ENCODE results near the gene SPAG17.

The SPAG17 gene

DNA sequence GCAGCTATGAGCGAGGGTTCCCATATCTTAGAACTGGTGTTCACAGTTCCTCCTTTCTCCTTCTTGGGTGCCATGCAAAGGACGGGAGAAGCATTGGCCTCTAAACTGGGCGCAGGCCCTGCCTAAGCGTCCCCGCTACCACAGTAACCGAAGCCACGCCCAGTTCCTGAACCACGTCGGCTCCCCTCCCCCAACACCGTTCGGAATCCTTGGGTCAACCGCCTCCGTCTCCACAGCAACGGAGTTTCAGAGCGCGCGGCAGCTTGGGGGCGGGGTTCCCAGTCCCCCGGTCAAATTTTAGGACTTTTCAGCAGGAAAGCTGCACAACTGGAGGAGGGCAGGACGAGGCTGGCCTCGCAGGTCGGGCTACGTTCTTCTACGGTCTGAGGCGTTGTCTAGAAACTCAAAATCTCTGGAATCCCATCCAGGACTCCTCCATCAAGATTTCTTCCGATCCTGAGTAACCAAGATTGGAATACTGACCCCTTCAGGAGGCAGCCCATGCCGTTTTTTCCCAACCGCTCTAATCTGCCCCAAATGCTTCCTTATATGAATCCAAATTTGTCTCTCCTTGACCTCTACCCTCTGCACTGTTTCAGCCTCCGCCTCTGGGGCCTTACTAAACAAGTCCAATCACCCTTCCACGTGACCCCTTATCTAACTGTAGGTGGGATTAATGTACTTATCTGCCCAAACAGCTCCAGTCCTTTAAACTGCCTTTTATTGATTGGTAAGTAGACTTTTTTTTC, at the start of gene SPAG17:
SPAG17 (minus strand) TSS at position 145 of the 749 bp plus-strand sequence; CDS start at position 74, 71 bp downstream.
- Mint-ChIP-seq H3K27me3 (peaks cover 20% of the 10 kb centered on the region), H3K4me1 (ENCODE audit: low read depth) (no peaks in the 10 kb centered on the region), H3K9me3 (peaks cover 3% of the 10 kb centered on the region), H3K27ac (no peak within 1 kb of the TSS), H3K4me3 (no peak within 1 kb of the TSS), H3K36me3 (ENCODE audit: low read depth) (no peaks in the 10 kb centered on the region)
- DNase-seq: no peak

DNA sequence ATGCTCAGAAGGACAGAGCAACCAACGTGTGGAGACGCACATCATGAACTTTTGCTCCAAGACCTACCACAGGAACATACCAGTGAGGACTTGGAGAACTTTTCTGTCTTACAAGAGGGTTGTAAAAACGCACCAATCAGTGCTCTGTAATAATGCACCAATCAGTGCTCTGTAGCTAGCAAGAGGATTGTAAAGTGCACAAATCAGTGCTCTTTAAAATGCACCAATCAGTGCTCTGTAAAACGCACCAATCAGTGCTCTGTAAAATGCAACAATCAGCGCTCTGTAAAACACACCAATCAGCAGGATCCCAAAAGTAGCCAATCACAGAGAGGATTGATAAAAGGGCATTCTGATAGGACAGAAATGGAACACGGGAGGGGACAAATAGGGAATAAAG, 40.4 kb upstream of the SPAG17 start:
- no peaks in the 10 kb centered on the region for H3K36me3 Mint-ChIP-seq (ENCODE audit: low read depth)
- DNase-seq: no peak
- no peaks in the 10 kb centered on the region for H3K27me3 Mint-ChIP-seq
- H3K9me3 Mint-ChIP-seq: no peaks in the 10 kb centered on the region
- no peak overlapping the region for H3K27ac Mint-ChIP-seq
- H3K4me3 Mint-ChIP-seq: no peak overlapping the region
- no peaks in the 10 kb centered on the region for H3K4me1 Mint-ChIP-seq (ENCODE audit: low read depth)

DNA sequence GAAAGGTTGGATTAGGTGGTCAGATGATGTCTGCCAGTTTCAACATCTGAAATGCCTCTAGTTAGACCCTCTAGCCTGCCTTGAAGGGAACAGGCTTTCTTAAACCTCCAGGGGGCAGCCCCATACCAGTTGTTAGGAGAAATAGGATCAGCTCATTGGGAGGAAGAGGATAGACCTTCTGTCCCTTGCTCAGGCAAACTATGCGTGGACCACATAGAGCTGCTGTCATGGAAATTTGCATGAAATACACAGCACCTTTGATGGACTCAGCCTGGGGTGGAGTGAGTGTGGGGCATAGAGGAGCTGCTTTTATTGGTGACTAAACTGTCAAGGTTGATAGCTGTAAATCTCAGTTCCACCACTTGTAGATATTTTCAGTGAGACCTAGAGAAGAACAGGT, 38.4 kb upstream of the SPAG17 start:
- no peaks in the 10 kb centered on the region for H3K9me3 Mint-ChIP-seq
- DNase-seq: no peak

DNA sequence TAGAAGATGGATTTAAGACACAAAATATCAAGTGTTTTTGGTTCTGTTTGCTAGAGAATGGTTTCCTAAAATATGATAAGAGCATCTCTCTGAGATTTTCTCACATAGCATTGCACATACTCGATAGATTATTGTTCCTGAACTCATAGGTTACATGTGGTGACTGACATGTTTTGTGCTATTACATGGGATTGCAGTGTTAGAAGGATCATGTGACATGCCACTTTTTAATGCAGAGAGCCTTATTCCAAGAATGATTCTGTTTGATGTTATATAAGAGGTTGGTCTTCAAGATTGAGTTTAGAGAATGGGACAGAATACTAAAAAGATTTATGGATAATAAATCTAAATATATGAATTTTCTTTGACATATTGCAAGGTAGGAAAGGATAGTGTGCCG, 34.4 kb upstream of the SPAG17 start:
- Mint-ChIP-seq H3K27ac (no peak overlapping the region), H3K4me1 (ENCODE audit: low read depth) (no peaks in the 10 kb centered on the region), H3K27me3 (no peaks in the 10 kb centered on the region), H3K9me3 (no peaks in the 10 kb centered on the region), H3K36me3 (ENCODE audit: low read depth) (no peaks in the 10 kb centered on the region), H3K4me3 (no peak overlapping the region)
- no peak for DNase-seq

More for the DNA sequence above, 38.4 kb upstream of the SPAG17 start:
- no peak overlapping the region for H3K4me3 Mint-ChIP-seq
- H3K4me1 Mint-ChIP-seq (ENCODE audit: low read depth): no peaks in the 10 kb centered on the region
- no peak overlapping the region for H3K27ac Mint-ChIP-seq
- no peaks in the 10 kb centered on the region for H3K27me3 Mint-ChIP-seq
- H3K36me3 Mint-ChIP-seq (ENCODE audit: low read depth): no peaks in the 10 kb centered on the region

DNA sequence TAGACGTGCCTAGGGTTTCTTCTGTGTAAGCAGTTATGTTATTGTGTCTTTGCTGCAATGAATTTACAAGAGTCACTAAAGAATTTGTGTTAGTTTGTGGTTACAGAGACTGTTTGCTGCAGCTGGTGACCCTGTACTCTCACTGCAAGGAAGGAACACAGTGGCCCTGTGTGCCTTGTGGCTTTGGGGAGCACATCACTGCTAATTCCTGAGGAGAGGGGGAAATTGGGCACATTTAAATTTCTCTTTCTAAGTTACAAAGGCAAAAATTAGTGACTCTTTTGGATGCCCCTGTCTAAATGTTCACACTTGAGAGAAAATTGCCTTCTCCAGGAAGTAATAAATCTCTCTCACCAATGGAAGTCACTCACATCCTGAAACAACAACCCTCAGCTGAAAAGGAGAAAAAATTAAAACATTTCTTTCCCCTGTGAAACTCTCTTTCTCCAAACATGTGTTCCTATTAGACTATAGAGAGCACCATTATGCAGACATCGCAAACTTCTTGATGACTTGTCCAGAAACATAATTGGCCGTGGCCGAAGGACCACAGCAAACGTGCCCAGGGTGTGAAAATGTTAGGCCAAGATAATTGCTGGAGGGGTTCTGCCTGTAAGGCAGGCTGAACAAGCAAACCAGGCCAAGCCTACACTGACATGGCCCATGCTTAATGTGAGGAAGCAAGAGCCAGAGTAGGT, 32.3 kb upstream of the SPAG17 start:
- H3K4me1 Mint-ChIP-seq (ENCODE audit: low read depth): no peaks in the 10 kb centered on the region
- DNase-seq: no peak

DNA sequence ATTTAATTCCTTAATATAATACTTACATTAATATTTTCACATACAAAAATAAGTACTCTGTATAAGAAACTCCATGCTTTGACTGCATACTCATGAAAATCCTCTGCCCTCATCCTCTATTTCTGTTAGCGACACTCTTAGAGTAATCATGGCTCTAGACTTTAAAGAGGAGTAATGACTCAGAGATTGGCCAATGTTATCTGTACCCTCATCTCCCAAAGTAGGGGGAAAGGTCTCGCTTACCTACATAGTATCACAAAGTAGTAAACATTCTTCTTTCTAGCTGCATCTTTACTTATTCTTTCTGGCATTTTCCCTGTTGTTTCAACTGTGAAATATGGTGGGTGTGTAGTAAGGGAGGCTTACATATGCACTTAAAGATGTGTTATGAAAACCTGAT, 29.8 kb upstream of the SPAG17 start:
- H3K27me3 Mint-ChIP-seq: no peaks in the 10 kb centered on the region
- no peak overlapping the region for H3K27ac Mint-ChIP-seq
- no peaks in the 10 kb centered on the region for H3K9me3 Mint-ChIP-seq
- DNase-seq: no peak
- H3K4me3 Mint-ChIP-seq: no peak overlapping the region
- H3K4me1 Mint-ChIP-seq (ENCODE audit: low read depth): no peaks in the 10 kb centered on the region
- no peaks in the 10 kb centered on the region for H3K36me3 Mint-ChIP-seq (ENCODE audit: low read depth)

More for the DNA sequence above, 32.3 kb upstream of the SPAG17 start:
- Mint-ChIP-seq H3K27ac (no peak overlapping the region), H3K4me3 (no peak overlapping the region), H3K9me3 (no peaks in the 10 kb centered on the region), H3K36me3 (ENCODE audit: low read depth) (no peaks in the 10 kb centered on the region), H3K27me3 (no peaks in the 10 kb centered on the region)

DNA sequence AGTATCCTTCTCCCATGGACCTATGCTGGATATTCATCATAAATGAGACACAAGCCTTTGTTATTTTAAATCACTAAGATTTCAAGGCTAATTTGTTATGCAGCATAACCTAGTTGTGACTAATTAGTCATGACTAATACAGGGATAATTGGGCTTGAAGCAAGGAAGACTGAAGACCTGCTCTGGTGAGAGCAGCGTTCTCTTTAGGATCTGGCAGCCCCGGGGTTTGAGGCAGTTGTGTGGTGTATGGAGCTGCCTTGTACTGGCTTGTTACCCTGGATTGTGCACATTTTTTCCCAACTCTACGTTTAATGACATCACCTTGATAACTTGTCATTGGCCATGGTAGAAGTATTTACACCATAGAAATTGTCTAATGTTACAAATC, 25.7 kb upstream of the SPAG17 start:
- H3K9me3 Mint-ChIP-seq: no peaks in the 10 kb centered on the region
- no peaks in the 10 kb centered on the region for H3K4me1 Mint-ChIP-seq (ENCODE audit: low read depth)
- H3K36me3 Mint-ChIP-seq (ENCODE audit: low read depth): no peaks in the 10 kb centered on the region
- H3K4me3 Mint-ChIP-seq: no peak overlapping the region
- no peaks in the 10 kb centered on the region for H3K27me3 Mint-ChIP-seq
- H3K27ac Mint-ChIP-seq: no peak overlapping the region
- no peak for DNase-seq

DNA sequence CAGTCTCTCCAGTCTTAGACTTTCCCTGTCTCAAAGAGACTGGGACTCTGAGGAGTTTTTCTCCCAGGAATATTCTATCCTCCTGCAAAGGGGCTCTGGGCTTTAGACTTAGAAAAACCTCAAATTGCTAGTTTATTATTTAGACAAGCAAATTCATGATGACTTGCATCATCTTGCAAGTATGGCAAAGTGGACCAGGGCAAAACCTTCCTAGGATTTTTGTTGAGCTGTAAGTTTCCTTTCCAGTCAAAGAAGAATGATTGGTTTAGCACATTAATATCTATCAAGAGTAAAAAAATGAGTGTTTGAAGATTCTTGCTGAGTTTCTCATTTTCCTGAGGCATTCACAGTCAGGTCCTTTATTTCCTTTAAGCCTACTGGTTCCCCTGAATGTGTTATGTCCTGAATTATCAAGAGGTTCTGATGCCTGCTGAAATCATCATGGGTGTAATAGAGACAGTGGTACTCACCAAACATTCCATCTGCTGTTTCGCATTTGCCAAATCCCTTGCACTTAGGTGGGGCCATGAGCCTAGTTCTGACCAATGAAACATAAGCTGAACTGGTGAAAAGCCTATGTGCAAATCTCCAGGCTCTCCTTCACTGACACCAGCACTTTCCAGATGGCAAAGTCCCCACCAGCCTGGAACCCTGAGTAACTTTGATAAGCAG, 25.2 kb upstream of the SPAG17 start:
- Mint-ChIP-seq H3K4me3 (no peak overlapping the region), H3K27me3 (no peaks in the 10 kb centered on the region), H3K27ac (no peak overlapping the region), H3K36me3 (ENCODE audit: low read depth) (no peaks in the 10 kb centered on the region), H3K9me3 (no peaks in the 10 kb centered on the region), H3K4me1 (ENCODE audit: low read depth) (no peaks in the 10 kb centered on the region)
- no peak for DNase-seq

DNA sequence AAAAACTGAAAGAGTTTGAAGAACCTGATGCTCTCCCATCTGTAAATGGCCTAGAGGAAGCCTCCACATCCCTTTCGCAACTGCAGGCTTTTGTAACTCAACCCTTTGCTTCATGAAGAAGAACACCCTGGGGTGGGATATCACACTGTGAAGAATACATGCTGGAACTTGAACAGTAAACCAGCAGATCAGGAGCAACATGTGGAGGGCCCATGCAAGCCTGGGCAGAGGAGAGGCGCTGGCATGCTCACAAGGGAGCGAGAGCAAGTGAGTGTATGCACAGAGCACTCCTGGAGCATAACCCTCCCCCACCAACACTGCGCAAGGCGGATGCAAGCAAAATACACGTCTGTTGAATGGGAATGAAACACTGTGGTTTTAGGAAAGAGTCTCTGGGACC, 24.6 kb upstream of the SPAG17 start:
- DNase-seq: no peak
- H3K27me3 Mint-ChIP-seq: no peaks in the 10 kb centered on the region
- no peaks in the 10 kb centered on the region for H3K36me3 Mint-ChIP-seq (ENCODE audit: low read depth)
- H3K4me1 Mint-ChIP-seq (ENCODE audit: low read depth): no peaks in the 10 kb centered on the region
- H3K27ac Mint-ChIP-seq: no peak overlapping the region
- H3K4me3 Mint-ChIP-seq: no peak overlapping the region
- H3K9me3 Mint-ChIP-seq: no peaks in the 10 kb centered on the region

DNA sequence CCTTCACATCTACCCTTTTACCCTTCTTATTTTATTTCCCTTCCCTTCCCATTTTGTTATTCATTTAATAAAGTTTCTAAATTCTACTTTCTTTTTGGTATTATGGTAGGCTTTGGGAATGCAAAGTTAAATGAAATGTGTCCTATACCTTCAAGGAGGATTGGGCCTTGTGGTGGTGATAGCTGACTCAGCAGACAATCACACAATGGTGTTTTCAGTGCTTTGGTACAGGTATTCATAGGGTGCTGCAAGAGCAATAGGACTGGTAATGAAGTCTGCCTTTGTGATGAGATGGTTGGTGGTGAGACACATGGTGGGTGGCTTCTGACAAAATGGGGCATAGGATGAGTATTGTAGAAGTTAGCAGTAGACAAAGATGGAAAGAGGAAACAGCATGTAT, 21.9 kb upstream of the SPAG17 start:
- Mint-ChIP-seq H3K9me3 (no peaks in the 10 kb centered on the region), H3K27me3 (no peaks in the 10 kb centered on the region), H3K4me1 (ENCODE audit: low read depth) (no peaks in the 10 kb centered on the region), H3K36me3 (ENCODE audit: low read depth) (no peaks in the 10 kb centered on the region), H3K27ac (no peak overlapping the region), H3K4me3 (no peak overlapping the region)
- DNase-seq: no peak

DNA sequence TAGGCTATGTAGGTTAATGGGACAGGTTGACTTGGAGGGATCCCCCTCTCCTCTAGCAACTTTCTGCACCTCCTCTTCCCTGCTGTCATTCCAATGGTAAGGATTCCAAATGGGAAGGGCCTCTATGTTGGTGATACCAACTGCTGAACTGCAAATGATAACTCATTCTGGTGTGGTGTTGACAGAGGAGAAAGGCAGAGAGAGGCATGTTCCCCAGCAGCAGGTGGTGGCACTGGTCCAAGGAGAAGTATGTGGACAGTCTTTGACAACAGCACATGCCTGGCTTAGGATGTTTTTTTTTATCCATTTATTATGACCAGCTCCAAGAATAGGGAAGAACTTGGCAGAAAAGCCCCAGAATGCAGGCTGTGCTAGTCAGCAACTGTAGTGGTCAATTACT, 19.6 kb upstream of the SPAG17 start:
- no peak for DNase-seq
- Mint-ChIP-seq H3K9me3 (no peaks in the 10 kb centered on the region), H3K4me3 (no peak overlapping the region), H3K27ac (no peak overlapping the region), H3K27me3 (no peaks in the 10 kb centered on the region), H3K4me1 (ENCODE audit: low read depth) (no peaks in the 10 kb centered on the region), H3K36me3 (ENCODE audit: low read depth) (no peaks in the 10 kb centered on the region)

DNA sequence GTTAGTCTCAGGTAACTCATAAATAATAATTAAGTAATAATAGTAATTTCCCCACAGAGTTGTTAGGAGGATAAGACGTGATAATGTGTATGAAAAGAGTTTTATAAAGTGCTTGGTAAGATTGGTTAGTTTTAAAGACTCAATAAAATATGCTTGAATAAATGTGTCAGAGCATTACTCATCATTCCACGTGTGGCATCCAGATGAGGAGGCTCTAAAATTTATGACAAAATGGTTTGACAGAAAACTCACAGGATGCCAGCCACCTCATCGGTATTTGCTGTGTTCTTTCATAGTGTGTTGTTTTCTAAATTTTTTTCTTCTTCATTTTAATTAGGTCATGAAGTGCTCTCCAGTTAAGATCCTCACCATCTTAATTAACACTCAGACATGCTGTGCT, 19.1 kb upstream of the SPAG17 start:
- H3K27ac Mint-ChIP-seq: no peak overlapping the region
- no peaks in the 10 kb centered on the region for H3K27me3 Mint-ChIP-seq
- H3K4me3 Mint-ChIP-seq: no peak overlapping the region
- H3K36me3 Mint-ChIP-seq (ENCODE audit: low read depth): no peaks in the 10 kb centered on the region
- H3K9me3 Mint-ChIP-seq: no peaks in the 10 kb centered on the region
- no peaks in the 10 kb centered on the region for H3K4me1 Mint-ChIP-seq (ENCODE audit: low read depth)
- no peak for DNase-seq

DNA sequence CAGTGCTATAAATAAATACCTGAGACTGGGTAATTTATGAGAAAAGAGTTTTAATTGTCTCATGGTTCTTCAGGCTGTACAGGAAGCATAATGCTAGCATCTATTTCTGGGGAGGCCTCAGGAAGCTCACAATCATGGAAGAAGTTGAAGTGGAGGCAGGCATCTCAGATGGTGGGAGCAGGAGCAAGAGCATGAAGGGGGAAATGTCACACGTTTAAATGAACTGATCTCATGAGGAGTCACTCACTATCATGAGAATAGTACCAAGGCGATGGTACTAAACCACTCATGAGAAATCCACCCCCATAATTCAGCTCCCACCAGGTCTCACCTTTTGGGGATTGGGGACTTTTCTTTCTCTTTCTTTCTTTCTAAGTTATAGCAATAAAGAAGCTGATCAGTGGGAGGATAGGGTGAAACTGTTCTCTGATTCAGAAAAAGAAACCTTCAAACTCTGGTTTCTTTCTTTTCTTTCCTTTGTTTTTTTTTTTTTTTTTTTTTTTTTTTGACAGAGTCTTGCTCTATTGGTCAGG, 17.1 kb upstream of the SPAG17 start:
- no peaks in the 10 kb centered on the region for H3K9me3 Mint-ChIP-seq
- H3K4me1 Mint-ChIP-seq (ENCODE audit: low read depth): no peaks in the 10 kb centered on the region
- no peaks in the 10 kb centered on the region for H3K27me3 Mint-ChIP-seq
- H3K36me3 Mint-ChIP-seq (ENCODE audit: low read depth): no peaks in the 10 kb centered on the region
- DNase-seq: no peak
- H3K4me3 Mint-ChIP-seq: no peak overlapping the region
- no peak overlapping the region for H3K27ac Mint-ChIP-seq

DNA sequence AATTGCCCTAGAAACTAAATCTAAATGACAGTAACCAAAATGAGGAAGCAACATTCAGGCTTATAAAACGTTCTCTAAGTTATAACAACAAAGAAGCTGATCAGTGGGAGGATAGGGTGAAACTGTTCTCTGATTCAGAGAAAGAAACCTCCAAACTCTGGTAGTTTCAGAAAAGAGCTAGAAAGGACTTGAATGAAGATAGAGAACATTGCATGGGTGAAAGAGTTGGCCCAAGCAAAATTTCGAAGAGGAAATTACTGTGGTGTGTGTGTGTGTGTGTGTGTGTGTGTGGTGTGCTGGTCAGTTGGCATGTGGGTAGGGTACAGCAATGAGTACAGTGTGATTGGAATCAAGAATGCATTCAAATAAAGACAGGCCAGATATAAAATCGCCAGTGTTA, 16.5 kb upstream of the SPAG17 start:
- no peak for DNase-seq
- Mint-ChIP-seq H3K27me3 (no peaks in the 10 kb centered on the region), H3K9me3 (no peaks in the 10 kb centered on the region)

DNA sequence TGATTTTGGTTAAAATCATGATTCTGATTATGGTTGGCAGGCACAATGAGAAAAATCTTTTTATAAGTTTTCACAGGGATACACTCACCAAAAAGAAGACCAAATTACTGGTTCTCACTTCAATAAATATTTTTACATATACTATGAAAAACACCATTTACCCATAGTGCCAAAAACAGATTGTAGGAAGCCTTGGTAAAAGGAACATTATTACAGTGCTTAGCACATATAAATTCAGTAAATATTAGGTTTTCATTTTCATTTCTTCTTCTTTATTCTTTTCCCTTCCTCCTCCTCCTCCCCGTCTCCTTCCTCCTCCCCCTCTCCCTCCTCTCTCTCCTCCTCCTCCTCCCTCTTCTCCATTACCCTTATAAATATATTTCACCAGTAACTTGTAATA, 15.8 kb upstream of the SPAG17 start:
- H3K9me3 Mint-ChIP-seq: no peaks in the 10 kb centered on the region
- H3K36me3 Mint-ChIP-seq (ENCODE audit: low read depth): no peaks in the 10 kb centered on the region
- DNase-seq: no peak
- no peak overlapping the region for H3K27ac Mint-ChIP-seq
- no peaks in the 10 kb centered on the region for H3K4me1 Mint-ChIP-seq (ENCODE audit: low read depth)
- H3K27me3 Mint-ChIP-seq: no peaks in the 10 kb centered on the region
- H3K4me3 Mint-ChIP-seq: no peak overlapping the region

More for the DNA sequence above, 16.5 kb upstream of the SPAG17 start:
- Mint-ChIP-seq H3K4me3 (no peak overlapping the region), H3K4me1 (ENCODE audit: low read depth) (no peaks in the 10 kb centered on the region), H3K36me3 (ENCODE audit: low read depth) (no peaks in the 10 kb centered on the region), H3K27ac (no peak overlapping the region)
